Measurements from ENCODE around the gene NUAK2. TPM values are rescaled to one million over a fixed set of nuclear protein-coding genes. Genes with fewer than 3 reads are reported as not detected.

Gene NUAK2
- total RNA-seq, 2 donors from 2014 or later: 1.0 to 2.5 TPM

DNA sequence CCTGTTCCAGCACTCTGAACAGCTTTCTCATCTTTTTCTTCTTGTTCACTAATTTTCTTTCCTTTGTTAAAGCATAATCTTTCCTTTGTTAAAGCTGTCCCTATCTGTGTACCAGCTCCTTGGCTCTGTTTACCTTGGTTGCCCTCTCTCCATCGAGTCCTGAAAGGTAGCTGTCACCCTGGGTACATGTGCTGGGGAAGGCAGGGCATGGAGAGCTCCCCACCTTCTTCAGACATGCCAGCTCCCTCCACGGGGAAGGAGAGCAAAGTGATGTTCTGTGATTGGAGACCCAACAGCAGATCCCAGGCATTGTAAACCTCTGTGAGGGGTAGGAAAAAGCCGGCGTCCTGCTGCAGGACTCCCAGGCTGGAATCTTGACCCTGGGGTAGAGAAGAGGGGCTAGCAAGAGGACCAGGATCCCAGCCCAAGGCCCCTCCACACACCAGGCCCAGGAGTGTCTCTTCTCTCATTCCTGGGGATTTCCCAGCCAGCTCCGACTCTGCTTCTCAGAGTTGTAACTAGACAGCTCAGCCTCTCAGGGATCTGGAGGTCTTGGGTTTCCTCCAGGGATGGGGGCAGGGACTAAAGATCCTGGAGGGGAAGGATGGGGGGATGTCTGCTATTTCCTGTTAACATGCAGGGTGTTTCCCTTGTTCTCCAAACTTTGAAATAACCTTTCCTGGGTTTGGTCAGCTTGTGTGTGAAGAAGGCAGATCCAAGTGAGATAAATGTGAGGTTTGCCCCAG, 59.4 kb downstream of the NUAK2 start:
- Mint-ChIP-seq H3K27ac (no peak overlapping the region), H3K4me3 (no peak overlapping the region), H3K9me3 (no peaks in the 10 kb centered on the region), H3K4me1 (ENCODE audit: low read depth in 2 of 2) (peaks cover 15% of the 10 kb centered on the region in 2 donors), H3K27me3 (peaks cover 4 to 7% of the 10 kb centered on the region in 2 donors), H3K36me3 (no peaks in the 10 kb centered on the region)
- ATAC-seq: no peak
- DNase-seq (ENCODE audit: low spot score): no peak

DNA sequence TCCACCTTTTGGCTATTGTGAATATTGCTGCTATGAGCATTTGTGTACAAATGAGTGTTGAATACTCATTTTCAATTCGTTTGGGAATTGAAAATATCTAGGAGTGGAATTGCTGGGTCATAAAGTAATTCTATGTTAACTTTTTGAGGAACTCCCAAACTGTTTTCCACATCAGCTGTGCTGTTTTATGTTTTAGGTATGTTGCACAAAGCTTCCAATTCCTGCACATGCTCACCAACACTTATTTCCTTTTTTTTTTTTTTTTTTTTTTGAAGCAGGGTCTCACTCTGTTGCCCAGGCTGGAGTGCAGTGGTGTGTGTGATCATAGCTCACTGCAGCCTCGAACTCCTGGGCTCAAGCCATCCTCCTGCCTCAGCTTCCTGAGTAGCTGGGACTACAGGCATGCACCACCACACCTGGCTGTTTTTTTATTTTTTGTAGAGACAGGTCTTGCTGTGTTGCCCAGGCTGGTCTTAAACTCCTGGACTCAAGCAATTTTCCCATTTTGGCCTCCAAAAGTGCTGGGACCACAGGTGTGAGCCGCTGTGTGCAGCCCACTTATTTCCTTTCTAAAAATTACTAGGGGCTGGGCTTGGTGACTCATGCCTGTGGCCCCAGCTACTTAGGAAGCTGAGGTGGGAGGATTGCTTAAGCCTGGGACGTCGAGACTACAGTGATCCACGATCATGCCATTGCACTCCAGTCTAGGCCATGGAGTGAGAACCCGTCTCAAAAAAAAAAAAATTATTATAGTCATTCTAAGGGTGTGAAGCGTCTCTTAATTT, 60.4 kb downstream of the NUAK2 start:
- Mint-ChIP-seq H3K9me3 (no peaks in the 10 kb centered on the region), H3K36me3 (no peaks in the 10 kb centered on the region), H3K4me3 (no peak overlapping the region), H3K27me3 (peaks cover 4 to 7% of the 10 kb centered on the region in 2 donors), H3K27ac (no peak overlapping the region), H3K4me1 (ENCODE audit: low read depth in 2 of 2) (peaks cover 15 to 18% of the 10 kb centered on the region in 2 donors)
- ATAC-seq: peak; percentile 65 to 67
- DNase-seq (ENCODE audit: low spot score): no peak

DNA sequence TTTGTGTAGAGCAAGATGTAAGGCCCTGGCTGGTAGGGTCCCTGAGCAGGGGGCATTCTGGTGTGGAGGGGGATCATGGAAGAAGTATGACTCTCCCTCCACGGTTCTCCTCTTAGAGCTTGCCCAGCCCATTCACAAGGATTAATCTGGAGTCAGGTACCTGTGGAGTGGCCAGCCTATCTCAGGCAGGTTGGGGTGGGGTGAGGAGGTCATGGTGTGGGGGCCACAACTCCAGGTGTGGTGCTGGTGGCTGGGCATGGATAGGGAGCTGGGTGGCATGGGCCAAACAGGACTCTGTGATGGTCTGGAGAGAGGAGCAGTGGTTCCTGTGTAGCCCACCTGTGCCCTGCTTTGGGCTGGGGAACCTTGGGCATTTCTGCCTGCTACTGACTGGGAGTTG, 61.5 kb downstream of the NUAK2 start:
- peak in 1 of 2 donors; percentile 25 for ATAC-seq
- Mint-ChIP-seq H3K4me3 (no peak overlapping the region), H3K4me1 (ENCODE audit: low read depth in 2 of 2) (peaks cover 17 to 21% of the 10 kb centered on the region in 2 donors), H3K36me3 (no peaks in the 10 kb centered on the region), H3K9me3 (no peaks in the 10 kb centered on the region), H3K27ac (no peak overlapping the region), H3K27me3 (peaks cover 4 to 7% of the 10 kb centered on the region in 2 donors)
- DNase-seq (ENCODE audit: low spot score): no peak

DNA sequence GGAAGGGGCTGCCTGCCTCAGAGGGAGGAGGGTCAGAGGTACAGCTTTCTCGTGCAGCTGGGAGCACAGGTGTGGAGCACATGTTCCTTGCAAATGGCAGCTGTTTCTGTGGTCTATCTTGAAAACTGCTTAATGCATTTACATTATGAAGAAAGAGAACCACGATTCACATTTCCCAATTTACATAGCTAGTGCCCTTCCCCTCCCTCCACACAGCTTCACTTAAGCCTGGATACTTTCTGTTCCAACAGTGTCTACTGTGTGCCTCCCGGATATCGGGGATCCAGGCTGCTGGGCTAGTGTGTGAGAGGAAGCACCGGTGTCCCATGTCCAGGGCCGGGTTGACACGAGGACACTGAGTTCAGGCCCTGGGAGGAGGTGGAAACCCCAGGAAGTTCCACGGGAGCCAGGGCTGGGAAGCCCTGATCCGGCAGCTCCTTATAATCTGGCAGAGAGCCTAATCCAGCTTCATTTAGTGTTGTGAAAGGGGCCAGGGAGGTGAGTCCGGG, 62.2 kb downstream of the NUAK2 start:
- Mint-ChIP-seq H3K27me3 (peaks cover 4 to 7% of the 10 kb centered on the region in 2 donors), H3K36me3 (no peaks in the 10 kb centered on the region), H3K4me1 (ENCODE audit: low read depth in 2 of 2) (peaks cover 17 to 21% of the 10 kb centered on the region in 2 donors), H3K27ac (no peak overlapping the region), H3K4me3 (no peak overlapping the region), H3K9me3 (no peaks in the 10 kb centered on the region)
- DNase-seq (ENCODE audit: low spot score) (no peak), ATAC-seq (no peak)

DNA sequence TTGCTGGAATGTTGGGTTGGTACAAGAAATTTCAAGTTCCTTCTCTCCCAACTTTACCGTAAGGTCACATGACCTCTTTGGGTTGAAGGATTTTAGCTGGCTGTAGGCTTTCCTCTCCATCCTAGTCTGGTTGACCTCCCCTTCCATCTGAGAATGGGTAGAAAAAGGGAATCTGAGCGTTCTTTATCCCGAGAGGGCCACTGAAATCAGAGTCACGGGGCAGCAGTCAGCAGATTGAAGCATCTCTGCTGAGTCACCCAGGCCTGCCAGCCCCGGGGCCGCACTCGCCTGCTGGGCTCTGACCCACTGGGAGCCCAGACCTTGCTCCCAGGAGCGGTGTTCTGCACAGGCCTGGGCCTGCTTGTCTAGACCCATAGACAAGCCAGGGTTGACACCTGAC, 62.8 kb downstream of the NUAK2 start:
- no peak for DNase-seq (ENCODE audit: low spot score)
- peaks cover 4 to 7% of the 10 kb centered on the region in 2 donors for H3K27me3 Mint-ChIP-seq
- H3K4me1 Mint-ChIP-seq (ENCODE audit: low read depth in 2 of 2): peaks cover 17 to 21% of the 10 kb centered on the region in 2 donors
- no peak for ATAC-seq
- no peak overlapping the region for H3K4me3 Mint-ChIP-seq
- no peaks in the 10 kb centered on the region for H3K36me3 Mint-ChIP-seq
- H3K27ac Mint-ChIP-seq: no peak overlapping the region
- no peaks in the 10 kb centered on the region for H3K9me3 Mint-ChIP-seq

DNA sequence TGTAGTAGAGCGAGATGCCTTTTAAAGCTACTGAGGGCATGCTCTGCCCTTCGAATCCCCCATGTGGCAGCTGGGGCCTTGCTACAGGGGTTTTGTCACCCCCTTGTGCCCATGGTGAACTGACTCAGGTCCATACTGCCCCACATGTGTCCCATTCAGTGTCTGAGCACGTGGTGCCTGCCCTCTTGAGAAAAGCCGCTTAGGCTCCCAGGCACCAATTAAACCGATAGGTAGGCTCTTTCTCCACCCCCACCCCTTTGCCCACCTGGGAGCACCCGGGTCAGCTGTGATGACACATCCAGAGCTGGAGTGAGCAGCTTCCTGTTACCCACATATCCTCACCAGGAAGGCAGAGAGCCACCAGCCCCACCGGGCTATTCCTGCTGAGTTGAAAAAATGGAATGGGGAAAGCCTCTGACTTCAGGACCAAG, 63.3 kb downstream of the NUAK2 start:
- DNase-seq (ENCODE audit: low spot score): no peak
- no peak for ATAC-seq
- H3K9me3 Mint-ChIP-seq: no peaks in the 10 kb centered on the region
- no peaks in the 10 kb centered on the region for H3K36me3 Mint-ChIP-seq
- no peak overlapping the region for H3K4me3 Mint-ChIP-seq
- peaks cover 17 to 21% of the 10 kb centered on the region in 2 donors for H3K4me1 Mint-ChIP-seq (ENCODE audit: low read depth in 2 of 2)
- peaks cover 4 to 7% of the 10 kb centered on the region in 2 donors for H3K27me3 Mint-ChIP-seq
- no peak overlapping the region for H3K27ac Mint-ChIP-seq

DNA sequence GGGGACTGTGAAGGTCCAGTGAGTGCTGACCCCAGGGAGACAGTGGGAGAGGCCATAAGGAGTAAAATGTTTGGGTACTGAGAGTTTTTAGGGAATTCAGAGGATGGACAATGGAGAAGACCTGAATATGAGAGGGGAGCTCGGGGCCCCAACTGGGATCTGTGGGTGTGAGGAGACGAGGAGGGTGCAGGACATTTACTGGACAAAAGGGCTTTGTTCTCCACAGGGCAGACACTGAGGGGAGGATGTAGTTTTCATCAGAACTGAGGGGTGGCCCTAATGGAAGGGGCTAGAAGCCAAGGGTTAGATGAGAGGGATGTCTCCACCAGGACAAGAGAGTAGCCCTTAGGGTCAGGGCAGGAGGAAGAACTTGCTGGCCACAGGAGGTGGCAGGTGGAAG, 63.8 kb downstream of the NUAK2 start:
- H3K4me3 Mint-ChIP-seq: no peak overlapping the region
- peaks cover 4 to 7% of the 10 kb centered on the region in 2 donors for H3K27me3 Mint-ChIP-seq
- DNase-seq (ENCODE audit: low spot score) (no peak), ATAC-seq (no peak)
- H3K27ac Mint-ChIP-seq: no peak overlapping the region
- no peaks in the 10 kb centered on the region for H3K9me3 Mint-ChIP-seq
- no peaks in the 10 kb centered on the region for H3K36me3 Mint-ChIP-seq
- H3K4me1 Mint-ChIP-seq (ENCODE audit: low read depth in 2 of 2): peaks cover 14 to 16% of the 10 kb centered on the region in 2 donors

DNA sequence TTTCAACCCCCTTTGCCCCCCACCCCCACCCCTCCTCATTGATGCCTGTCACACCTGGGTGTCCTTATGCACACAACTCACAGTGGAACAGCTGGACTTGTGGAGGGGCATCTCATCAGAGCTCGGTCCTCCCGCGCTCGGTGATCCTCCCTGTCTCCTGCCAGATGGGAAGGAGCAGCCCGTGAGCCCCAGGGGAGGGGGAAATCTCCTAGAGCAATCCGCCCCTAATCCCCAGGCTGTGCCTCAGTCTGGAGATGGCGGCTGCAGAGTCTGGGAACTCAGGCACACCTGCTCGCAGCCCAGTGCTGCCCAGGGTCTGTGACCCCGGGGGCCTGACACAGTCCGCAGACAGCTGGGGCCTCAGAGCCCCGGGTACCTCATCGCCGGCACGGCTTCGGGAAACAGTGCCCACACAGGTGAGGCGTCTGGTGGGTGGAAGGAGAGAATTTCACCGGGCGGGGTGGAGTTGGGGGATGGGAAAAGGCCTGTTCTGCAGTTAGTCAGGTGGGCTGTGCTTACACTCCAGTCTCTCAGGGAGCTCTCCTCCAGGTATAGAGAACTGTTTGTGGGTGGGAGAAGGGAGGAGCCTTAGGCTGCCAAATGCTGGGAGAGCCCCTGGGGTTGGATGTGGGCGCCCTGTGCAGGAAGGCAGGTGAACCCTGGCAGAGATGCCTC, 64.5 kb downstream of the NUAK2 start:
- H3K27ac Mint-ChIP-seq: no peak overlapping the region
- H3K4me1 Mint-ChIP-seq (ENCODE audit: low read depth in 2 of 2): peaks cover 10 to 13% of the 10 kb centered on the region in 2 donors
- no peak for DNase-seq (ENCODE audit: low spot score)
- H3K27me3 Mint-ChIP-seq: peaks cover 4 to 6% of the 10 kb centered on the region in 2 donors
- no peak overlapping the region for H3K4me3 Mint-ChIP-seq
- ATAC-seq: no peak
- no peaks in the 10 kb centered on the region for H3K36me3 Mint-ChIP-seq
- H3K9me3 Mint-ChIP-seq: no peaks in the 10 kb centered on the region

DNA sequence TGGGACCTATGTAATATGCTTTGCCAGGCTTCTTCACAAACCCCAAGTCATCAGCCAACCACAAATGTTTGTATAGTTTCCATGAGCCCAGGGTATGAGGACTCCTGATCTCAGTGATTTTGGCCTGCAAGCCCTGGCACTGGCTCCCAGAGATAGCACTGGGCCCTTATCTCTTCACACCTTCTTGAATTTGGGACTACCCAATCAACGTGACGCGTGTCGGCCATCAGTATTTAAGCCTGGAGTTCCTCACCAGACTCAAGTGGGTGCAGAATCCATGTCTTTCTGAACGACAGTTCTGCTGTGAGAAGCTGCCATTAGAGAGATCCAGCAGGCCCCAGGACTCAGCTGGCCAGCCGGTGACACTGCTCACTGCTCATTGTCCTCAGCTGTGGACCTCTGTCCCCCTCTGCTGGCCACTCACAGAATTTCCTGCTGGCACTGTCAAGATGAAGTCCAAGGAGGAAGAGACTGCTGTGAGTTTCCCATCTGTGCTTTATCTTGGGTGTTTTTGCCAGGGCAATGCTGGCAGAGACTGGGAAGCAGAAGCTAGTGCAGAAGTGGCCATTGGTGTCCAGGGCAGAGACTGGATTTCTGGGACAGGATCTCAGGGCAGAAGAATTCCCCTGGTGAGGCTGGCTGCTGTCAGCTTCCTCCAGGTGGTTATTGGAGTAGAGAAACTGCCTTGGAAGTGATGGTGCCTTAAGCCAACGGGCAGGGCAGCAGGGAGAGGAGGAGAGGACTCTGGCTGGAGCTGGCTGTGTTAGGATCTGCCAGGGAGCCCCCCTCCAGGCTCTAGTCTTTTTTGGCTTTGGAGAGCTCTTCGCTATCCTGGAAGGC, 65.4 kb downstream of the NUAK2 start:
- Mint-ChIP-seq H3K36me3 (no peaks in the 10 kb centered on the region), H3K27me3 (no peaks in the 10 kb centered on the region), H3K27ac (peak overlapping the region in 1 of 2 donors; percentile 19), H3K4me1 (ENCODE audit: low read depth in 2 of 2) (peaks cover 5 to 6% of the 10 kb centered on the region in 2 donors), H3K4me3 (no peak overlapping the region), H3K9me3 (no peaks in the 10 kb centered on the region)
- ATAC-seq: peak; percentile 86 to 91
- peak; percentile 87 for DNase-seq (ENCODE audit: low spot score)

Other genes with a start within 250 kb of the NUAK2 start
- gene TMEM81, start 237.3 kb downstream of the NUAK2 start, total RNA-seq: 1 to 10 TPM; 3.0 to 7.2 TPM
- gene RBBP5, start 199.8 kb downstream of the NUAK2 start, total RNA-seq: 10 to 100 TPM; 23.8 to 24.7 TPM
- gene DSTYK, start 110.0 kb downstream of the NUAK2 start, total RNA-seq: 10 to 100 TPM; 15.8 to 31.6 TPM
- 10 to 100 TPM; 24.0 to 28.8 TPM for gene TMCC2, start 93.8 kb downstream of the NUAK2 start, total RNA-seq
- gene KLHDC8A, start 35.2 kb upstream of the NUAK2 start, total RNA-seq: not detected
- gene LEMD1, start 100.3 kb upstream of the NUAK2 start, total RNA-seq: not detected
- not detected for gene BLACAT1, start 134.3 kb upstream of the NUAK2 start, total RNA-seq
- under 1 TPM; 0.28 to 0.71 TPM for gene CDK18, start 182.9 kb upstream of the NUAK2 start, total RNA-seq